Activated CD4-positive, alpha-beta T cell treated with anti-CD3 and anti-CD28 coated beads, Interleukin-2, amount 10 ng/mL, durations not matched to agents 24 days and 14 days (primary cell): Measurements from ENCODE around the gene SVOP. TPM values are rescaled to one million over a fixed set of nuclear protein-coding genes. Genes with fewer than 3 reads are reported as not detected.

Source experiments
- DNase-seq: peaks from one replicate; pipeline ENCODE4 v3.0.0; 2022
- H3K27ac Mint-ChIP-seq: one replicate; pipeline ENCODE4 v1.8.0; 2022; ENCODE audit warnings: mild to moderate bottlenecking, mixed read lengths
- H3K27me3 Mint-ChIP-seq: one replicate; pipeline ENCODE4 v1.8.0; 2022; ENCODE audit warnings: mixed read lengths
- H3K36me3 Mint-ChIP-seq: one replicate; pipeline ENCODE4 v1.8.0; 2022; ENCODE audit warnings: low read depth, mild to moderate bottlenecking, mixed read lengths
- H3K4me1 Mint-ChIP-seq: one replicate; pipeline ENCODE4 v1.8.0; 2021; ENCODE audit warnings: mixed read lengths
- H3K4me3 Mint-ChIP-seq: one replicate; pipeline ENCODE4 v1.8.0; 2022; ENCODE audit warnings: mild to moderate bottlenecking, moderate library complexity, mixed read lengths
- H3K9me3 Mint-ChIP-seq: one replicate; pipeline ENCODE4 v1.8.0; 2021; ENCODE audit warnings: mixed read lengths
- intact Hi-C: fragments of 100-400 bp; cut with micrococcal nuclease; formaldehyde crosslinking; loops from one replicate; pipeline ENCODE4 v1.15.1; 2023
- total RNA-seq: library from RNA; stranded (reverse); gene quantifications from 2 replicates; pipeline ENCODE4 v1.2.3, GENCODE V29; 2022

The SVOP gene
- total RNA-seq, 1 donor from 2014 or later, result not detected

DNA sequence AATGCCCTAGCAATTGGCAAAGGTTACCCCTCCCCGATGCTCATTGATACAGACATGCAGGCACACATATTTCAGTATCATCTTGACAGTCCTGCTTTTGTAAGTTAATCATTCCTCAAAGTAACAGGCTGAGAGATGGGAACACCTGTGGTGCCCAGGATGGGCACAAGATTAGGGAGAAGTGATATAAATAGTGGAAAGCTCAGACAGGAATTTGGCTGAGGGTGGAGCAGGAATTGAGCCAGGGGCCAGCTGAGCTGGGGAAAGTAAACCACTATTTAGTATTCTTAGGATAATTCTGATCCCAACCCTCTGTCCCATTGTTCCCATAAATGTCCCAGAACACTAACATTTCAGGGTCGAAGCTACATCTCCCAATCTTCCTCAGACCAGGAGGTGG, 102.7 kb downstream of the SVOP start:
- Mint-ChIP-seq H3K4me3 (no peak overlapping the region), H3K9me3 (peaks cover 3% of the 10 kb centered on the region), H3K27ac (no peak overlapping the region), H3K4me1 (no peaks in the 10 kb centered on the region), H3K27me3 (peaks cover 3% of the 10 kb centered on the region), H3K36me3 (no peaks in the 10 kb centered on the region)
- intact Hi-C loops, result no loop called here
- no peak for DNase-seq

DNA sequence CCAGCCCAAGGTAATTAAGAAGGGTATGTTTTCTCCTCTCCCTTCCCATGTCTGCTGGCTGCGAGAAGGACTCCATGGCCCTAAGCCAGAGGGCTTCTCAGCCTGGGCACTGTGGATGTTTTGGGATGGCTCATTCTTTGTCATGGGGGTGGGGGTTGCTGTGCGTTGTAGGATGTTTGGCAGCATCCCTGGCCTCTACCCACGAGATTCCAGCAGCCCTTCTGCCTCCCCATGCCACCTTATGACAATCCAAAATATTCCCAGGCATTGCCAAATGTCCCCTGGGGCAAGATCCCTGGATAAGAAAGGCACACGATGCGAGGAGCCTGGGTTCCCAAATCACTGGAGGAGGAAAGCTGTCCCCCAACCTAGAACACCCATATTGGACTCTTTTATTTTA, 104.5 kb downstream of the SVOP start:
- DNase-seq, result no peak
- H3K4me1 Mint-ChIP-seq, result no peaks in the 10 kb centered on the region
- peaks cover 3% of the 10 kb centered on the region for H3K27me3 Mint-ChIP-seq
- intact Hi-C loops, result no loop called here
- peaks cover 3% of the 10 kb centered on the region for H3K9me3 Mint-ChIP-seq
- no peak overlapping the region for H3K27ac Mint-ChIP-seq
- H3K4me3 Mint-ChIP-seq, result no peak overlapping the region
- H3K36me3 Mint-ChIP-seq, result no peaks in the 10 kb centered on the region

DNA sequence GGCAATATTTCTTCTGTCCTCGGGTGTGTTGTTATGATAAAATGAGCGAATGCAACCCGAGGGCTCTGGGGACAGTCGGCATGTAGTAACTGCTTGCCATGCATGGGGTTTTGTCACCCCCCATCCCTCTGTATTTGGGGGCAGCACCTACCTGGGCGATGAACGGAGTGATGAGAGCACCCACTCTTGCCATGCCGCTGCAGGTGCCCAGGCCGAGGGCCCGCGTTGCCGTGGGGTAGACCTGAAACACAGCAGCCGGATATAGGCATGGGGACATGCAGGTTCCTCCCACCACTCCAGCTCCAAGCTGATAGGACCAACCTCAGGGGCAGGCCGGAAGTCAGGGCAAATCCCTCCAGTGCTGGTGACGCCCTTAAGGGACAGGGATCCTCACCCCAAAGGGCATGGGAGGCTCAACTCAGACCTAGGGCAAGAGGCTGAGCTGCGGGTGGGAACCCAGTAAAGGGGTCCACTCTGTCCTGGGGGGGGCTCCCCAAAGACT, 105.2 kb downstream of the SVOP start:
- Mint-ChIP-seq H3K4me3 (no peak overlapping the region), H3K4me1 (no peaks in the 10 kb centered on the region), H3K27me3 (no peaks in the 10 kb centered on the region), H3K27ac (no peak overlapping the region), H3K9me3 (peaks cover 3% of the 10 kb centered on the region), H3K36me3 (no peaks in the 10 kb centered on the region)
- no peak for DNase-seq
- intact Hi-C loops, result no loop called here

DNA sequence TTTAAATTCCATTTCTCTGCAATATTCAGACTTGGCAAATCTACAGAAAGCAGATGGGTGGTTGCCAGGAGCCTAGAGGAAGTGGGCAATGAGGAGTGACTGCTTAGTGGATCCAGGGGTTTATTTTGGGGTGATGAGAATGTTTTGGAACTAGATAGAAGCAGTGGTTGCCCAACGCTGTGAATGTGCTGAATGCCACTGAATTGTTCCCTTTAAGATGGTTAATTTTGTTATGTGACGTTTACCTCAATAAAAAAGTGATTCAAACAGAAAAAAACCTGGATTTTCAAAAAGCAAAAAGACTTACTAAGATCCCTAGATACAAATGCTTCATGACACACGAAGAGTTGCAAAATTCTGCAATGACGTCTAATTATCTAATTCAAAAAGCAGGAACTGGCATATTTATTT, 106.7 kb downstream of the SVOP start:
- Mint-ChIP-seq H3K36me3 (no peaks in the 10 kb centered on the region), H3K4me1 (no peaks in the 10 kb centered on the region), H3K27me3 (no peaks in the 10 kb centered on the region), H3K27ac (no peak overlapping the region), H3K9me3 (no peaks in the 10 kb centered on the region), H3K4me3 (no peak overlapping the region)
- intact Hi-C loops, result no loop called here
- no peak for DNase-seq

DNA sequence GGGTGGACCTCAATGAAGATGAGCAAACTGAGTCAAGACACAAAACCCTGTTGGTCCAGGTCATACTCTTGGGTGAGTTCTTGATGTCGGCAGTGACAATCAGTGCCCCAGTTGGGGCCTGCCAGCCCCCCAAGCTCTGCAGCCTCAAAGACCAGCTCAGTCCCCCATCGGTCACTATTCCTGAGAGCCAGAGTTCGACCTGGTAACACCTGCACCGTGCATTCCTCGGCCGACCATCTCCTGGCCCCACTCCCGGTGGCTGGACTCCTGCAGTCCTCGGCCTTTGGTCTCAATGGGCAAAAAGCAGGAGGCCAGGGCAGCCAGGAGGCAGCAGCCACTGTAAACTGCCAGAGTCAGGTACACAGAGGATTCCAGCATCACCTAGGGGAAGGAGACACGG, 108.5 kb downstream of the SVOP start:
- no peaks in the 10 kb centered on the region for H3K4me1 Mint-ChIP-seq
- no peaks in the 10 kb centered on the region for H3K9me3 Mint-ChIP-seq
- H3K36me3 Mint-ChIP-seq, result no peaks in the 10 kb centered on the region
- H3K4me3 Mint-ChIP-seq, result no peak overlapping the region
- H3K27me3 Mint-ChIP-seq, result peaks cover 4% of the 10 kb centered on the region
- DNase-seq, result no peak
- H3K27ac Mint-ChIP-seq, result no peak overlapping the region
- intact Hi-C loops, result no loop called here

DNA sequence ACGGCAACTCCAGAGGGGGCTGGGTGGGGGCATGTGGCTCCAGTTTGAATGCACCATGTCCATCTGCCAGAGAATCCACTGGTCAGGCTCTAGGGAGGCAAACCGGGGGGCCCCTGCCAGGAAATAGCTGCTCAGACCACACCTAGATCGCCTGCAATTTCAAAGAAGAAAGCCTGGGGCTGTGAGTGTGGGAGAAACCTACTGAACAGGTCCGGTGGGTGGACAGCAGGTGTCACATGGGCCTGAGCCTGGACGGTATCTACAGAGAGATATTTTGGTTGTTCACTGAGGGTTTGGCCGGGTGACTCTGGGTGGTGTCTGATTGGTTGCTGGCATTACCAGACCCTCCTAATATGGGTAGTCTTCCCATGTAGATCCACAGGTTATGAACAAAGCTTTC, 109.0 kb downstream of the SVOP start:
- peaks cover 8% of the 10 kb centered on the region for H3K27me3 Mint-ChIP-seq
- no peaks in the 10 kb centered on the region for H3K9me3 Mint-ChIP-seq
- H3K4me3 Mint-ChIP-seq, result no peak overlapping the region
- H3K4me1 Mint-ChIP-seq, result no peaks in the 10 kb centered on the region
- intact Hi-C loops, result no loop called here
- H3K36me3 Mint-ChIP-seq, result no peaks in the 10 kb centered on the region
- DNase-seq, result no peak
- H3K27ac Mint-ChIP-seq, result no peak overlapping the region

DNA sequence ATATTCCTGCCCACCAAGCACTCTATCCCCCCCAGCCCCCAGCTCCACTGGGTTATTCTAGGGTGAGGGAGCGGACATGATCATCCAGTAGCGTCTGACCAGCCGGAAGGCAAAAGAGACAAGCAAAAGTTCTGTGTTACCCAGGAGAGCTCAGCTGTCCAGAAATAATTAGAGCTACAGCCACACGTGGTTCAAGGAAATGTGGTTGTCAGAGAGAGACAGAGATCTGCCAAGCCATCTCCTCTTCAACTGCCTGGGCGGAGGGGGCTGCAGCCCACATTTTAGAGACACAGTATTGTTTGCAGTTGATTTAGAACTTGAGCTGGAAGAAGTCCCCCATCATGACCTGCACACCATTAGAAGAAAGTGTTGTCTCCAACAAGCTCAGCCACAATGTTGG, 110.5 kb downstream of the SVOP start:
- no peaks in the 10 kb centered on the region for H3K9me3 Mint-ChIP-seq
- intact Hi-C loops, result no loop called here
- no peaks in the 10 kb centered on the region for H3K4me1 Mint-ChIP-seq
- H3K36me3 Mint-ChIP-seq, result no peaks in the 10 kb centered on the region
- no peak for DNase-seq
- peaks cover 13% of the 10 kb centered on the region for H3K27me3 Mint-ChIP-seq
- no peak overlapping the region for H3K4me3 Mint-ChIP-seq
- H3K27ac Mint-ChIP-seq, result no peak overlapping the region

DNA sequence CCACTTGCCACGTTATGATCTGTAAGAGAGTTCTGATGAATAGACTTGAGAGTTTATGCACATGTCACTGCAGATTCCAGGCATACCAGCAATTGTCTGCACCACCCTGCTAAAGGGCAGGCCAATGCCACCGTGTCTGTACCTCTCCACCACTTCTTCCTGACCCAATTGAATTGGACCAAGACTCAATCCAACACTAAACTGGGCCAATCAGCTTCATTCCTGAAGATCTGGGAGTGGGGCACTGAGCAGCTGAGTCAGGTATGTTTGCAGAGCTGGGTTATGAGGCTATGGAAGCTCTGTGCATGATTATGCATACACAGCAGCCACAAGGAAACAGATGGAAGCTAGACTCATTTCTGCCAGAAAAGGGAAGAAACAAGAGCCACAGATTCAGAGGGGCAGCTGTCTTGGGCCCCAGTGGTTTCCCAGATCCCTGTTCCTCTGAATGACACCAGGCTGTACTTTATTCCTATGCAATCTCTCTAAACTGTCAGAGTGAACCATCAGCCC, 113.0 kb downstream of the SVOP start:
- H3K9me3 Mint-ChIP-seq, result no peaks in the 10 kb centered on the region
- intact Hi-C loops, result no loop called here

DNA sequence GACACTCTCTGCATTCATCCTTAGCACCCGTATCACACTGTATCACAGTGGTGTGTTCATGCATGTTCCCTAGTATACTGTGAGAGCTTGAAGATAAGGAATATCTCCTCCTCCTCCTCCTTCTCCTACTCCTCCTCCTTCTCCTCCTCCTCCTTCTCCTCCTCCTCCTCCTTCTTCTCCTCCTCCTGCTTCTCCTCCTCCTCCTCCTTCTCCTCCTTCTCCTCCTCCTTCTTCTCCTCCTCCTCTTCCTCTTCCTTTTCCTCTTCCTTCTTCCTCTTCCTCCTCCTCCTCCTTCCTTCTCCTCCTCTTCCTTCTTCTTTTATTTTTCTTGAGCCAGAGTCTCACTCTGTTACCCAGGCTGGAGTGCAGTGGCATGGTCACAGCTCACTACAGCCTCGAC, 113.9 kb downstream of the SVOP start:
- no peaks in the 10 kb centered on the region for H3K36me3 Mint-ChIP-seq
- no peak for DNase-seq
- no peak overlapping the region for H3K27ac Mint-ChIP-seq
- no peak overlapping the region for H3K4me3 Mint-ChIP-seq
- no peaks in the 10 kb centered on the region for H3K9me3 Mint-ChIP-seq
- H3K27me3 Mint-ChIP-seq, result peaks cover 13% of the 10 kb centered on the region
- intact Hi-C loops, result no loop called here
- no peaks in the 10 kb centered on the region for H3K4me1 Mint-ChIP-seq

More for the DNA sequence above, 113.0 kb downstream of the SVOP start:
- peaks cover 13% of the 10 kb centered on the region for H3K27me3 Mint-ChIP-seq
- H3K4me3 Mint-ChIP-seq, result no peak overlapping the region
- no peak overlapping the region for H3K27ac Mint-ChIP-seq
- H3K4me1 Mint-ChIP-seq, result no peaks in the 10 kb centered on the region
- DNase-seq, result no peak
- no peaks in the 10 kb centered on the region for H3K36me3 Mint-ChIP-seq

DNA sequence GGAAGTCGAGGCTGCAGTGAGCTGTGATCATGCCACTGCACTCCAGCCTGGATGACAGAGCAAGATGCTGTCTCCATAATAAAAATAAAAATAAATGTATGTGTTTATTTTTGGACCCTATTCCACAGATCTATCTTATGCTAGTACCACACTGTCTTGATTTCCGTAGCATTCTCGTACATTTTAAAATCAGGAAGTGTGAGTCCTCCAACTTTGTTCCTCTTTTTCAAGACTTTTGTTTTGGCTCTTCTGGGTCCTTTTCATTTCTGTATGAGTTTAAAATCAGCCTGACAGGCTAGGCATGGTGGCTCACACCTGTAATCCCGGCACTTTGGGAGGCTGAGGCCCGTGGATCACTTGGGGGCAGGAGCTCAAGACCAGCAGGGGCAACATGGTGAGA, 115.1 kb downstream of the SVOP start:
- no peak overlapping the region for H3K27ac Mint-ChIP-seq
- no peaks in the 10 kb centered on the region for H3K36me3 Mint-ChIP-seq
- H3K4me3 Mint-ChIP-seq, result no peak overlapping the region
- no peak for DNase-seq
- H3K9me3 Mint-ChIP-seq, result no peaks in the 10 kb centered on the region
- H3K27me3 Mint-ChIP-seq, result peaks cover 15% of the 10 kb centered on the region
- H3K4me1 Mint-ChIP-seq, result no peaks in the 10 kb centered on the region
- intact Hi-C loops, result no loop called here

DNA sequence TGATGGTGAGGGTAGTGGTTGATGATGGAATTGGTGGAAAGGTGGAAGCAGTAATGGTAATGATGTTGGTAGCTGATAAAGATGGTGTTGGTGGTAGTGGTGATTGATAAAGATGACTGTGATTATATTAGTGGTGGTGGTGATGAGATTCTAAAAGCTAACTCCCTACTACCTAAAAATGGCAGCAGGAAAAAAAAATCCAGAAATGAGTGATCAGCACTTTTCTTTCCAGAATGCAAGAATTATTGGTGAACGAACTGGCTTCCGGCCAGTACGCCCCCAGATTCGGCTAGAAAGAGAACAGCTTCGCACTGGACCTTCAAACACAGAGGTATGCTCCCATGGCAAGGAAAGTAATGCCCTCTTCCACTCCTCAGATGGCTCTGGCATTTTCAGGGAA, 121.7 kb downstream of the SVOP start:
- Mint-ChIP-seq H3K27ac (no peak overlapping the region), H3K4me3 (no peak overlapping the region)

DNA sequence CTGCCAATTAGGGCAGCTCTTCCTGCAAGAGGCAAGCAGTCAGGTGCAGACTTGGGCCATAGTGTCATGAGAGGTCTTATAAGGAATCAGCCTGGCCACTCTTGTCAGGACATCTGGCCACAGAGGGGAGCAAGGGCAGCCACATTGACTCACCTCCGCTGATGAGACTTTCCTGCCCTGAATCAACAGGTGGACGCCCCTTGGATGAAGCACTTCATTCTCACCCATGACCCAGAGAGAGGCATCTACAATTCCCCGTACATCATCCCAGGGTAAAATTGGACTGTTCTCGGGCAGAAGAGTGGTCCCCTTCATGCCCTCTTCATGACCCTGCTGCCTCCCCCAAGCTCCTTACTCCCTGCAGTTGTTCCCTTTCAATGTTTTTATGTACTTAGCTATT, 124.1 kb downstream of the SVOP start:
- Mint-ChIP-seq H3K27ac (no peak overlapping the region), H3K9me3 (peaks cover 6% of the 10 kb centered on the region), H3K36me3 (no peaks in the 10 kb centered on the region), H3K27me3 (peaks cover 10% of the 10 kb centered on the region), H3K4me1 (no peaks in the 10 kb centered on the region), H3K4me3 (no peak overlapping the region)
- intact Hi-C loops, result no loop called here
- DNase-seq, result no peak

More for the DNA sequence above, 121.7 kb downstream of the SVOP start:
- Mint-ChIP-seq H3K9me3 (peaks cover 6% of the 10 kb centered on the region), H3K36me3 (no peaks in the 10 kb centered on the region), H3K27me3 (peaks cover 10% of the 10 kb centered on the region), H3K4me1 (no peaks in the 10 kb centered on the region)
- no peak for DNase-seq
- intact Hi-C loops, result no loop called here

DNA sequence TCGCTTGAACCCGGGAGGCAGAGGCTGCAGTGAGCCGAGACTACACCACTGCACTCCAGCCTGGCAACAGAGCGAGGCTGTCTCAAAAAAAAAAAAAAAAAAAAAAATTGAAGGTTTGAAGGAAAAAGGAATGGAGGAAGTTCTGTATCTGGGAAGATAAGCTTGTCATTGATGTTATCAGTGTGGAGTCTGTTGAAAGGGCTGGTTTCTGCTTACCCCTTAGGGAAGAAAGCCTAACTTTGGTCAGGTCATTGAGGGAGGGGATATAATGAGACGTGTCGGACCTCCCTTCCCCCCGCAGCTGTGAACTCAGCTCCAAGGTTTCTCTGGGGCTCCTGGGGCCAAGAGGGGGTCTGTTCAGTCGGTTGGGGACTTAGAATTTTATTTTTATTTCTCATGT, 124.5 kb downstream of the SVOP start:
- Mint-ChIP-seq H3K27me3 (peaks cover 10% of the 10 kb centered on the region), H3K27ac (no peak overlapping the region), H3K4me1 (no peaks in the 10 kb centered on the region), H3K4me3 (no peak overlapping the region), H3K9me3 (peaks cover 6% of the 10 kb centered on the region), H3K36me3 (no peaks in the 10 kb centered on the region)
- intact Hi-C loops, result no loop called here
- DNase-seq, result no peak

DNA sequence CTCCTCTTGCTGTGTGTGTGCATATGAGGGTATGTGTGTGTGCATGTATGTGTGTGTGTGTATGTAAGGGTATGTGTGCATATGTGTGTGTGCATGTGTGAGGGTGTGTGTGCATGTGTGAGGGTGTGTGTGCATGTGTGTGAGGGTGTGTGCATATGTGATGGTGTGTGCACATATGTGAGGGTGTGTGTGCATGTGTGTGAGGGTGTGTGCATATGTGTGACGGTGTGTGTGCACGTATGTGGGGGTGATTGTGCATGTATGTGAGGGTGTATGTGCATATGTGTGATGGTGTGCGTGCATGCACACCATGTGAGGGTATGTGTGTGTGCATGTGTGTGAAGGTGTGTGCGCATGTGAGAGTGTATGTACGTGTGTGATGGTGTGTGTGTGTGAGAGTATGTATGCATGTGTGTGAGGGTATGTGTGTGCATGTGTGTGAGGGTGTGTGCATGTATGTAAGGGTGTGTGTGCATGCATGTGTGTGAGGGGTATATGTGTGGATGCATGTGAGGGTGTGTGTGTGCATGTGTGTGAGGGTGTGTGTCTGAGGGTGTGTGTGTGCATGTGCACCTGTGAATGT, 125.6 kb downstream of the SVOP start:
- no peak overlapping the region for H3K4me3 Mint-ChIP-seq

DNA sequence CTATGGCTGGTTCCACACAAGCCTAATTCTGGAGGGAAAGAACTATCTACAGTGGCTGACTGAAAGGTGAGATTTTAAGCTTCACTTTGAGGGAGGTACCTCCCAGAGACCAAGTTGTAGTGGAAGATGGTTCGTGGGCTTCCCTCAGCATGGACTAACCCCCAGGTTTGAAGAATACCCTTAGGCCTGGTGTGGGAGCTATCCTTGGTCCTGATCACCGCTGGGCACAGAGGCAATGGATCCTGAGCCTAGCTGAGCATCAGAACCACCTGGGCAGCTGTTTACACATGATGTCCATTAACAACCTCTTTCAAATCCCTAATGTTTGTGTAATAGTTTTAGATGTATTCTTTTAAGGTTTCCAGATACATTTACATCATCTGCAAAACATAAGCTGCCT, 130.7 kb downstream of the SVOP start:
- H3K4me3 Mint-ChIP-seq, result no peak overlapping the region
- no peaks in the 10 kb centered on the region for H3K4me1 Mint-ChIP-seq
- DNase-seq, result peak; percentile 71
- intact Hi-C loops, result no loop called here
- no peaks in the 10 kb centered on the region for H3K36me3 Mint-ChIP-seq
- H3K9me3 Mint-ChIP-seq, result peaks cover 5% of the 10 kb centered on the region
- H3K27ac Mint-ChIP-seq, result no peak overlapping the region
- H3K27me3 Mint-ChIP-seq, result peaks cover under 1% of the 10 kb centered on the region

More for the DNA sequence above, 125.6 kb downstream of the SVOP start:
- intact Hi-C loops, result no loop called here
- Mint-ChIP-seq H3K27me3 (peaks cover 8% of the 10 kb centered on the region), H3K4me1 (no peaks in the 10 kb centered on the region), H3K36me3 (no peaks in the 10 kb centered on the region), H3K9me3 (peaks cover 9% of the 10 kb centered on the region), H3K27ac (no peak overlapping the region)
- DNase-seq, result no peak
